ENCODE measurements around the gene NUBPL. TPM values are rescaled to one million over a fixed set of nuclear protein-coding genes. Genes with fewer than 3 reads are reported as not detected.

The NUBPL gene
- total and polyA plus RNA-seq, 2 experiments from 2014 or later = 22.9 to 30.8 TPM

GRCh38 chr14:31677052-31677451 is 115.8 kb downstream of the NUBPL start:
- Histone ChIP-seq H3K9me3 (ENCODE audit: low read depth) (peaks cover 3% of the 10 kb centered on the region), H3K4me3 (no peak overlapping the region), H3K4me1 (ENCODE audit: low read depth) (no peaks in the 10 kb centered on the region), H3K27me3 (no peaks in the 10 kb centered on the region), H3K27ac (no peak overlapping the region), H3K36me3 (no peaks in the 10 kb centered on the region)
- TF ChIP-seq CTCF (IDR thresholded peaks at IDR 0.05; ENCODE audit: low read depth, low read length) = no peak
- no peak for DNase-seq (ENCODE audit: low read depth in 1 of 2, low spot score in 1 of 2)

- no peak overlapping the region for H3K27ac ChIP-seq
- no peaks in the 10 kb centered on the region for H3K27me3 ChIP-seq
- H3K4me3 ChIP-seq = no peak overlapping the region
- peaks cover 3% of the 10 kb centered on the region for H3K9me3 ChIP-seq (ENCODE audit: low read depth)
- H3K4me1 ChIP-seq (ENCODE audit: low read depth) = no peaks in the 10 kb centered on the region
- DNase-seq (ENCODE audit: low read depth in 1 of 2, low spot score in 1 of 2) = no peak
- no peaks in the 10 kb centered on the region for H3K36me3 ChIP-seq
- no peak for TF ChIP-seq CTCF (IDR thresholded peaks at IDR 0.05; ENCODE audit: low read depth, low read length)
These were observed 116.4 kb downstream of the NUBPL start for GRCh38 chr14:31677630-31678029.

- Histone ChIP-seq H3K4me3 (no peak overlapping the region), H3K9me3 (ENCODE audit: low read depth) (peaks cover 3% of the 10 kb centered on the region), H3K27me3 (no peaks in the 10 kb centered on the region), H3K36me3 (no peaks in the 10 kb centered on the region), H3K4me1 (ENCODE audit: low read depth) (no peaks in the 10 kb centered on the region), H3K27ac (no peak overlapping the region)
- TF ChIP-seq CTCF (IDR thresholded peaks at IDR 0.05; ENCODE audit: low read depth, low read length) = no peak
- no peak for DNase-seq (ENCODE audit: low read depth in 1 of 2, low spot score in 1 of 2)
These were observed 117.4 kb downstream of the NUBPL start for GRCh38 chr14:31678421-31679249.

GRCh38 chr14:31682768-31683167 is 121.6 kb downstream of the NUBPL start:
- Histone ChIP-seq H3K27me3 (no peaks in the 10 kb centered on the region), H3K36me3 (no peaks in the 10 kb centered on the region), H3K27ac (no peak overlapping the region), H3K4me3 (no peak overlapping the region), H3K9me3 (ENCODE audit: low read depth) (peaks cover 3% of the 10 kb centered on the region), H3K4me1 (ENCODE audit: low read depth) (no peaks in the 10 kb centered on the region)
- DNase-seq (ENCODE audit: low read depth in 1 of 2, low spot score in 1 of 2) = no peak
- no peak for TF ChIP-seq CTCF (IDR thresholded peaks at IDR 0.05; ENCODE audit: low read depth, low read length)

- TF ChIP-seq CTCF (IDR thresholded peaks at IDR 0.05; ENCODE audit: low read depth, low read length) = no peak
- Histone ChIP-seq H3K9me3 (ENCODE audit: low read depth) (no peaks in the 10 kb centered on the region), H3K36me3 (no peaks in the 10 kb centered on the region), H3K27ac (no peak overlapping the region), H3K4me3 (no peak overlapping the region), H3K4me1 (ENCODE audit: low read depth) (no peaks in the 10 kb centered on the region), H3K27me3 (no peaks in the 10 kb centered on the region)
- DNase-seq (ENCODE audit: low read depth in 1 of 2, low spot score in 1 of 2) = no peak
These were observed 126.5 kb downstream of the NUBPL start for GRCh38 chr14:31687726-31688125.
